AG04449 (cell line): ENCODE measurements around the gene PVR.

ENCODE experiments used
- CTCF ChIA-PET: fragments of 350-600 bp; formaldehyde crosslinking; extraction: SDS; loops from one replicate; lab custom pipeline; 2021; ENCODE audit warnings: antibody characterized with exemption; lab: Yijun Ruan, JAX
- POLR2A ChIA-PET: fragments of 400-600, 350-600 bp; formaldehyde crosslinking; extraction: SDS; loops from one replicate; lab custom pipeline; 2020; ENCODE audit warnings: antibody characterized with exemption, inconsistent platforms; lab: Yijun Ruan, JAX
- DNase-seq: peaks from one replicate; pipeline ENCODE4 v3.0.0-alpha.2; 2010; ENCODE audit warnings: low read depth, low spot score
- H3K4me3 ChIP-seq: 2 replicates; pipeline ENCODE4 v1.5.1; 2011; ENCODE audit warnings: low read depth, mild to moderate bottlenecking, control low read depth, low read length
- TF ChIP-seq, protein P1 (sequence below): IDR thresholded peaks from one replicate; pipeline ENCODE4 v1.5.1; 2011; ENCODE audit warnings: mild to moderate bottlenecking, moderate library complexity, low read length, control low read depth, inconsistent platforms; ENCODE audit not compliant: insufficient read depth; ENCODE audit errors: missing control alignments

The PVR gene

DNA sequence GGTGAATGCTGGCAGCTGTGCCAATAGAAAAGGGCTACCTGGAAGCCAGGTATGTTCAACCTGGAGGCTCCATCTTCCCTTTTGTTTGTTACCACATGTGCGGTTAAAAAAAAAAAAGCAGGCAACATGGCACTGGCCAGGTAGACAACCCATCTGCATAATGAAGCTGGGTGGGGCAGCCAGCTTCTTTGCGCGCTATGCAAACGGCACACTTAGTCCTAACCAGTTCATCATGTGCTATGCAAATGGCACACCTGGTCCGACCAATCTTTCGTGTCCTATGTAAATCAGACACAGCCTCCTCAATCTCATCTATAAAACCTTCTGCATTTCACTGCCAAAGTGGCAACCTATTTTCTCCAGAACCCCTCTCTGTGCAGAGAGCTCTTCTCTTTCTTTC is 41.6 kb upstream of the PVR start:
- DNase-seq = no peak
- ChIA-PET CTCF (interaction anchor here (0.6 to 4.8 kb wide), 5 partner anchors 10 to 55 kb away, joined by 3 to 25 read pairs (median 4); no protein-coding TSS in a partner anchor), POLR2A (no interaction called here)
- no peak overlapping the region for H3K4me3 ChIP-seq
- TF ChIP-seq, protein P1, sequence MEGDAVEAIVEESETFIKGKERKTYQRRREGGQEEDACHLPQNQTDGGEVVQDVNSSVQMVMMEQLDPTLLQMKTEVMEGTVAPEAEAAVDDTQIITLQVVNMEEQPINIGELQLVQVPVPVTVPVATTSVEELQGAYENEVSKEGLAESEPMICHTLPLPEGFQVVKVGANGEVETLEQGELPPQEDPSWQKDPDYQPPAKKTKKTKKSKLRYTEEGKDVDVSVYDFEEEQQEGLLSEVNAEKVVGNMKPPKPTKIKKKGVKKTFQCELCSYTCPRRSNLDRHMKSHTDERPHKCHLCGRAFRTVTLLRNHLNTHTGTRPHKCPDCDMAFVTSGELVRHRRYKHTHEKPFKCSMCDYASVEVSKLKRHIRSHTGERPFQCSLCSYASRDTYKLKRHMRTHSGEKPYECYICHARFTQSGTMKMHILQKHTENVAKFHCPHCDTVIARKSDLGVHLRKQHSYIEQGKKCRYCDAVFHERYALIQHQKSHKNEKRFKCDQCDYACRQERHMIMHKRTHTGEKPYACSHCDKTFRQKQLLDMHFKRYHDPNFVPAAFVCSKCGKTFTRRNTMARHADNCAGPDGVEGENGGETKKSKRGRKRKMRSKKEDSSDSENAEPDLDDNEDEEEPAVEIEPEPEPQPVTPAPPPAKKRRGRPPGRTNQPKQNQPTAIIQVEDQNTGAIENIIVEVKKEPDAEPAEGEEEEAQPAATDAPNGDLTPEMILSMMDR = no peak

DNA sequence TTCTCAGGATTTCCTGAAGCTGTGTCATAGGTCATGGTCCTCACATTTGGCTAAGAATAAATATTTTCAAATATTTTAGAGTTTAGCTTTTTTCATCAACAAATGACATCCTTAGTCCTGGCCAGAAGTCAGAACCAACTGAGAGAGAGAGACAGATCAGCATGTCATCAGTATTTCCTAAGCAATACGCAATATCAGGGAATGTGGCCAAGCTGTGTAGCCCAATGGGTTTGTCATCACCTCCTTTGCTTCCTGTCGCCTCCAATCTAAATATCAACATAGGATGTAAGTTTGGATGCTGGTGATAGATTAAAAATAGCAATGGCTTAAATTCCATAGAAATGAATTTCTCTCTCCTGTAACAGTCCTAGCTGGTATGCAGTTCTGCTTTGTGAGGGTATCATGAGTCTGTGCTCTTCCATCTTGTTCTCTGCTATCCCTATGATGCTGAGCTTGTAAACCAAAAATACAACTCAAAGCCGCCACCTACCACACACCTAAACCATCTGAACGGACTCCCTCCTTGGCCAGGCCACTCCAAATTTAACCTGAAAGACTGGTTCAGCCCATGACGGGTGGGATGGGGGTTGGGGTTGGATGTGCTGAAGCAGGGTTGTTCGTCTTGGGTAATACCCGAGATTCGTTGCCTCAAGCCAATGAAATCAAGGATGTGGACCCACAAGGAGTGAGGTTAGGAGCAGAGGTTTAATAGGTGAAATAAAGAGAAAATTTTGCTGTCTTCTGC is 40.3 kb upstream of the PVR start:
- ChIA-PET CTCF (interaction anchor here (1.1 to 4.8 kb wide), 4 partner anchors 11 to 53 kb away, joined by 4 to 25 read pairs (median 6); no protein-coding TSS in a partner anchor), POLR2A (interaction anchor here (1.2 to 1.8 kb wide), 5 partner anchors 15 to 42 kb away, joined by 3 to 12 read pairs (median 8); partner anchors contain the start of gene PVR)
- TF ChIP-seq, protein P1 = no peak
- no peak overlapping the region for H3K4me3 ChIP-seq
- DNase-seq = peak; percentile 90

DNA sequence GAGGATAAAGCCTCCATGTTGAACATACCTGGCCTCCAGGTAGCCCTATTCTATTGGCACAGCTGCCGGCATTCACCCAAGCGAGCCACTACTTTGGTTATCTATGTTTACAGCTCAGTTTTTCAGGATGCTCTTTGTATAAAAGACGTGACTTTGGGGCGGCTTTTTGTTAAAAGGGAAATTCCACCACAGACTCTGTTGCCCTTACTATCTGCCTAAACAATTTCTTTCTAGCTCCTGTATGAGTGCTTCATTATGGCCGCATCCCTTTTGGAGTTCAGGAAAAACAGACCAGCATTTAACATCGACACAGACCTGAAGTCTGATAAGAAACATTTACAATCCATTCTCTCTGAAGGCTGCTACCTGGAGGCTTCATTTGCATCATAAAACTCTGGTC is 39.5 kb upstream of the PVR start:
- CTCF ChIA-PET = interaction anchor here (1.2 to 4.8 kb wide), 3 partner anchors 11 to 12 kb away, joined by 3 to 25 read pairs (median 4); no protein-coding TSS in a partner anchor
- POLR2A ChIA-PET = interaction anchor here (1.8 kb wide), 1 partner anchor 16 kb away, joined by 12 read pairs; no protein-coding TSS in a partner anchor
- no peak for DNase-seq
- TF ChIP-seq, protein P1 = no peak
- no peak overlapping the region for H3K4me3 ChIP-seq

DNA sequence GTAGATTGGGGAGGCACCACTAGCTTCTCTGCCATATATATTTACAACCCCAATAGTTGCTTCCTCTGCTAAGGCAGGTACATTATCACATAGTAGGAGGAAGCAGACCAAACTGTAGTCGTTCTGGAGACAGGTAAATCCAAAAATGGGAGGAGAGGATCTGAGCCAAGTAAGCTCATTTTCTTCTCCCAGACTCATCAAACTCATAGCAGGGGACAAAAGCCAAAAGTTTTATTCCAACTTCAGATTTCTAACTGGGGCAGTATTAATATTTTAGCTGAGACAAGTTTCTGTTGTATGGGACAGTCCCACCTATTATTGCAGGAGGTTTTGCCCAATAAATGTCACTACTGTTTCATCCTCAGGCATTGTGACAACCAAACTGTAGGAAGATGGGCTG is 38.2 kb upstream of the PVR start:
- TF ChIP-seq, protein P1 = no peak

DNA sequence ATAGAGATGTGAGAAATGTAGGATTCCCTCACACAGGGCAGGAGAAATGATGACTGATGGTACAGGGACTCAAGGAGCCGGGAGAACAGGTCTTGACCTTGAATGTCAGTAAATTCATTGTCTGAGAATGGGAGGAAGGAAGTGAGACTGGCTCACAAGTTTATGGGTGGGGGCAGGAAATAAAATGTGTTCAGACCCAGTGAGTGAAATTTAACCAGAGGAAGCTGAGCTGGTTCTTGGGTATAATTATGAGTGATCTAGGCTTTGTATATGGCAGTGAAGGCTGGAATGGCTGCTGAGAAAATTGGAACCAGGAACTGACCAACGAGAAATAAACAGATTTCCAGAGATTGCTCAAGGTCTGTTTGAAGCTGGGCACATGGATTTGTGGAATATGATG is 36.7 kb upstream of the PVR start:
- CTCF ChIA-PET = no interaction called here
- POLR2A ChIA-PET = no interaction called here
- DNase-seq = no peak
- TF ChIP-seq, protein P1 = no peak
- no peak overlapping the region for H3K4me3 ChIP-seq

More for the DNA sequence above, 38.2 kb upstream of the PVR start:
- ChIA-PET POLR2A (no interaction called here), CTCF (interaction anchor here (0.8 to 1.6 kb wide), 4 partner anchors 10 to 51 kb away, joined by 3 to 4 read pairs (median 4); no protein-coding TSS in a partner anchor)
- no peak for DNase-seq
- H3K4me3 ChIP-seq = no peak overlapping the region

DNA sequence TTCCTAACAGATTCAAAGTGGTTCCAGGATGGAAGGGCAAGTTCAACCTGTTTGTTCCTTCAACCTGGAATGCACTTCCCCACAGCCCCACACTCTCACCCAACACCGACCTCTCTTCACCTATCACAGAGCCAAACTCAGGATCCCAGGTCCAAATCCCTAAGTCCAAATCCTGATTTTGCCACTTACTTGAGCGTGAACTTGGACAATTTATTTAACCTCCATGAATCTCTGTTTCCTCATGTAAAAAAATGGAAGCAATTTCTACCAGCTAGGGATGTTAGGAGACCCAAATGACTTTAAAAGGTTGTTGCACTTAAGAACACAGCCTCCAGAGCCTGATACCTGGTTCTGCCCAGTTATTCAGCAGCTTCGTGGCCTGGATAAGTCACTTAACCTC is 35.8 kb upstream of the PVR start:
- ChIA-PET POLR2A (no interaction called here), CTCF (interaction anchor here (0.8 kb wide), 1 partner anchor 19 kb away, joined by 5 read pairs; no protein-coding TSS in a partner anchor)
- no peak overlapping the region for H3K4me3 ChIP-seq
- no peak for DNase-seq
- TF ChIP-seq, protein P1 = no peak
